ENCODE results near the gene KLHL26. TPM values are rescaled to one million over a fixed set of nuclear protein-coding genes. Genes with fewer than 3 reads are reported as not detected.

KLHL26 gene
- total RNA-seq, 1 experiment from 2014 or later: 17.1 TPM

- TF ChIP-seq ZFX (IDR thresholded peaks at IDR 0.05): no peak
- TF ChIP-seq EZH2phosphoT487 (IDR thresholded peaks at IDR 0.05; ENCODE audit: borderline replicate concordance): no peak
- TF ChIP-seq POLR2A (IDR thresholded peaks at IDR 0.05; ENCODE audit: borderline replicate concordance, extremely low read depth, insufficient read depth, insufficient read length): no peak
- TF ChIP-seq SRF (IDR thresholded peaks at IDR 0.05; ENCODE audit: low read depth): no peak
- TF ChIP-seq ELF1 (IDR thresholded peaks at IDR 0.05; ENCODE audit: borderline replicate concordance, low read depth): no peak
- TF ChIP-seq ZBTB33 (IDR thresholded peaks at IDR 0.05; ENCODE audit: extremely low read depth, insufficient replicate concordance, low read length): no peak
- TF ChIP-seq EZH2 (IDR thresholded peaks at IDR 0.05): no peak
- TF ChIP-seq POLR2AphosphoS5 (IDR thresholded peaks at IDR 0.05; ENCODE audit: low read depth, low read length): no peak
- no peak for TF ChIP-seq SIN3A (IDR thresholded peaks at IDR 0.05; ENCODE audit: low read depth)
- no peak for TF ChIP-seq CTCF (IDR thresholded peaks at IDR 0.05 in 2 of 3, conservative IDR thresholded peaks at IDR 0.05 in 1 of 3; ENCODE audit: borderline replicate concordance in 1 of 3, insufficient read depth in 1 of 3, low read depth in 2 of 3, low read length in 2 of 3)
- no peak for TF ChIP-seq RAD21 (IDR thresholded peaks at IDR 0.05; ENCODE audit: low read depth)
- no peak for TF ChIP-seq ATF3 (IDR thresholded peaks at IDR 0.05)
- no peak for TF ChIP-seq CBX3 (IDR thresholded peaks at IDR 0.05; ENCODE audit: low read depth)
- no peak for TF ChIP-seq YY1 (IDR thresholded peaks at IDR 0.05; ENCODE audit: extremely low read depth, insufficient replicate concordance, low read depth, low read length)
- TF ChIP-seq REST (IDR thresholded peaks at IDR 0.05; ENCODE audit: low read depth): no peak
- TF ChIP-seq TCF7L2 (IDR thresholded peaks at IDR 0.05; ENCODE audit: borderline replicate concordance, extremely low read depth, insufficient read depth, insufficient read length): no peak
- no peak for TF ChIP-seq ZNF274 (IDR thresholded peaks at IDR 0.05; ENCODE audit: low read depth, low read length)
- no peaks in the 10 kb centered on the region for H4K20me1 ChIP-seq (ENCODE audit: insufficient read depth)
- BruUV-seq (replicated peaks): no TSS peak
- no peak for ATAC-seq
- no peaks in the 10 kb centered on the region for H3K27me3 ChIP-seq (ENCODE audit: insufficient read depth, low read length)
- no peaks in the 10 kb centered on the region; the same call in 1 of the 2 replicates for H3K9me2 ChIP-seq (ENCODE audit: insufficient read depth)
- intact Hi-C loops (cut with micrococcal nuclease): no loop called here
- no peak overlapping the region for H3K27ac ChIP-seq (ENCODE audit: low read depth, low read length)
- H3K79me2 ChIP-seq (ENCODE audit: insufficient read depth, low read length): peaks cover 13% of the 10 kb centered on the region; the same call in 1 of the 2 replicates
- ChIA-PET RAD21 (ENCODE audit: low non-redundant PET in 1 of 2, low total read pairs in 2 of 2, uncharacterized antibody in 2 of 2, unreplicated experiment in 2 of 2) (no interaction called here), POLR2A (no interaction called here), CTCF (no interaction called here)
- no peak overlapping the region for H3K4me3 ChIP-seq (replicated peaks in 1 of 2; ENCODE audit: low read depth in 1 of 2, low read length in 2 of 2)
- H3K36me3 ChIP-seq (ENCODE audit: control insufficient read depth in 1 of 2, insufficient read depth in 2 of 2, low read length in 2 of 2): no peaks in the 10 kb centered on the region
- no peaks in the 10 kb centered on the region for H3K4me1 ChIP-seq (ENCODE audit: control insufficient read depth in 1 of 2, insufficient read depth in 2 of 2, low read length in 2 of 2)
- H3K9ac ChIP-seq (ENCODE audit: low read length): no peak overlapping the region
- H3K9me3 ChIP-seq (ENCODE audit: control insufficient read depth in 1 of 2, insufficient read depth in 1 of 2, low read depth in 1 of 2, low read length in 2 of 2): no peaks in the 10 kb centered on the region
- no peak overlapping the region for H2AFZ ChIP-seq (ENCODE audit: low read depth, low read length, poor library complexity, severe bottlenecking)
- DNase-seq (ENCODE audit: low read depth, low spot score): no peak
- no peak overlapping the region for H3K4me2 ChIP-seq (ENCODE audit: low read length)
Measured at GRCh38 chr19:18710996-18711751, 74.3 kb downstream of the KLHL26 start.

Measured in HCT116 (cell line).